ENCODE data around the gene MRTFA. TPM values are rescaled to one million over a fixed set of nuclear protein-coding genes. Genes with fewer than 3 reads are reported as not detected.

The MRTFA gene
- total RNA-seq, 6 donors from 2014 or later, result 47.9 to 178 (median 61.3) TPM

GRCh38 chr22:40607506-40607905, 29.0 kb downstream of the MRTFA start:
- ATAC-seq (ENCODE audit: low FRiP score in 2 of 2), result no peak
- WGBS, 2 donors, result 67 to 75% methylated on average over 1 of the region's 1 CpG
- H3K4me1 ChIP-seq, result peaks cover 23 to 41% (median 30%) of the 10 kb centered on the region in 4 donors
- H3K27me3 ChIP-seq, result no peaks in the 10 kb centered on the region
- DNase-seq, result no peak
- no peak for TF ChIP-seq POLR2A (IDR thresholded peaks at IDR 0.05)
- TF ChIP-seq POLR2AphosphoS5 (IDR thresholded peaks at IDR 0.05), result no peak
- no peak for TF ChIP-seq EP300 (IDR thresholded peaks at IDR 0.05)
- no peak for TF ChIP-seq CTCF (IDR thresholded peaks at IDR 0.05)
- no peaks in the 10 kb centered on the region for H3K9me3 ChIP-seq
- H3K4me3 ChIP-seq, result no peak overlapping the region
- H3K27ac ChIP-seq, result no peak overlapping the region
- no peaks in the 10 kb centered on the region for H3K36me3 ChIP-seq

DNA sequence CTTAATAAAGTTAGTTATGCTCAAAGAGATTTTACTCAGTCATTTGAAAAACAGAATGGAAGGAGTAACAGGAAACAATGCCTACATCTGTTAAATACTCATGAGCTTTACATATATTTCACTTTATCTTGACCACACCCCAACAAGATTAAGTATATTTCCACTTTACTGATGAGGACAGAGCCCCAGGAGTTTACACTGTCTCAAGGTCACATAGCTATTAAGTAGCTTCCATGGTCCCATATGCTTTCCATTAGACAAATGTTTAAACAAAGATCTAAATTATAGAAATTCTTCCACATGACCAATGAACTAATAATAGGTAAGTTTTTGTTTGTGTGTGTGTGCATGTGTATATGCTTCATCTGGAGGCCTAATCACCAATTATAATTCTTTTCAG, 30.2 kb downstream of the MRTFA start:
- Histone ChIP-seq H3K4me1 (peaks cover 23 to 36% (median 30%) of the 10 kb centered on the region in 4 donors), H3K27ac (no peak overlapping the region)

GRCh38 chr22:40605761-40606160, 30.8 kb downstream of the MRTFA start:
- Histone ChIP-seq H3K36me3 (no peaks in the 10 kb centered on the region), H3K27me3 (no peaks in the 10 kb centered on the region), H3K9me3 (no peaks in the 10 kb centered on the region), H3K4me1 (peaks cover 23 to 37% (median 31%) of the 10 kb centered on the region in 4 donors), H3K4me3 (no peak overlapping the region), H3K27ac (no peak overlapping the region)
- ATAC-seq (ENCODE audit: low FRiP score in 2 of 2) (no peak), DNase-seq (no peak)
- TF ChIP-seq POLR2AphosphoS5 (IDR thresholded peaks at IDR 0.05), result no peak
- no peak for TF ChIP-seq CTCF (IDR thresholded peaks at IDR 0.05)
- no peak for TF ChIP-seq EP300 (IDR thresholded peaks at IDR 0.05)
- TF ChIP-seq POLR2A (IDR thresholded peaks at IDR 0.05), result no peak
- WGBS, 2 donors, result 32 to 40% methylated on average over 1 of the region's 1 CpG

More for the DNA sequence above, 30.2 kb downstream of the MRTFA start:
- H3K9me3 ChIP-seq, result no peaks in the 10 kb centered on the region
- no peaks in the 10 kb centered on the region for H3K27me3 ChIP-seq
- no peak for TF ChIP-seq POLR2AphosphoS5 (IDR thresholded peaks at IDR 0.05)
- no peak for TF ChIP-seq EP300 (IDR thresholded peaks at IDR 0.05)
- TF ChIP-seq POLR2A (IDR thresholded peaks at IDR 0.05), result no peak
- no peak for TF ChIP-seq CTCF (IDR thresholded peaks at IDR 0.05)
- no peaks in the 10 kb centered on the region for H3K36me3 ChIP-seq
- no peak for DNase-seq
- no peak overlapping the region for H3K4me3 ChIP-seq
- no peak for ATAC-seq (ENCODE audit: low FRiP score in 2 of 2)

DNA sequence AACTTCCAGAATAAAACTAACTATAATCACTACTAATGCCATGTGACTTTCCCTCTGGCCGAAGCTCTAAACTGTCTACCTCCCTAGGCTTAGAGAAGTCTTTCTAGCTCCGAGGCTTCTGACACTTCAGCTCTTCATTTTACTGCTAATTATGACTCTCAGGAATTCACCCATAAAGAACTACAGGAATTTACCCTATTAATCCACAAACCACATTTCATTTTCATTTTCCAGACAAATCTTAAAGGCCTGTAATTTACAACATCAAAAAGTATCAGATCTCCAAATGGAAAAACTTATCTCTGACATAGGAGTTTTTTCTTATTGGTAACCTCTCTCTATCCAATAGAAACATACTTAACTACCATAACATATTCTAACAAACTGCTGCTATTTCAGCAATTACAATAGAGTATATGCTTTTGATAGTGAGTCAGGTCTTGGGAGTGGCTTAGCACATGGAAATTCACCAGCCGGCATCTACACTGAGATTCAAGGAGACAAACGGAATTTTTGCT, 33.4 kb downstream of the MRTFA start:
- WGBS, 2 donors, result 63 to 65% methylated on average over 4 of the region's 4 CpGs
- H3K36me3 ChIP-seq, result no peaks in the 10 kb centered on the region
- DNase-seq (no peak), ATAC-seq (ENCODE audit: low FRiP score in 2 of 2) (peak in 1 of 2 donors; percentile 55)
- H3K27ac ChIP-seq, result no peak overlapping the region
- no peak for TF ChIP-seq POLR2AphosphoS5 (IDR thresholded peaks at IDR 0.05)
- TF ChIP-seq CTCF (IDR thresholded peaks at IDR 0.05), result no peak
- no peak for TF ChIP-seq EP300 (IDR thresholded peaks at IDR 0.05)
- TF ChIP-seq POLR2A (IDR thresholded peaks at IDR 0.05), result no peak
- H3K4me3 ChIP-seq, result no peak overlapping the region
- H3K4me1 ChIP-seq, result peaks cover 20 to 36% (median 28%) of the 10 kb centered on the region in 4 donors
- H3K27me3 ChIP-seq, result no peaks in the 10 kb centered on the region
- H3K9me3 ChIP-seq, result no peaks in the 10 kb centered on the region

GRCh38 chr22:40602231-40602630, 34.3 kb downstream of the MRTFA start:
- peaks cover 26 to 40% (median 35%) of the 10 kb centered on the region in 4 donors for H3K4me1 ChIP-seq

More at GRCh38 chr22:40602231-40602630, 34.3 kb downstream of the MRTFA start:
- H3K9me3 ChIP-seq, result no peaks in the 10 kb centered on the region
- H3K27ac ChIP-seq, result no peak overlapping the region
- H3K36me3 ChIP-seq, result no peaks in the 10 kb centered on the region
- H3K27me3 ChIP-seq, result no peaks in the 10 kb centered on the region
- WGBS, 2 donors, result 73 to 80% methylated on average over 1 of the region's 1 CpG
- ATAC-seq (ENCODE audit: low FRiP score in 2 of 2), result peak in 1 of 2 donors; percentile 23
- no peak for DNase-seq
- TF ChIP-seq EP300 (IDR thresholded peaks at IDR 0.05) (no peak), POLR2AphosphoS5 (IDR thresholded peaks at IDR 0.05) (no peak), CTCF (IDR thresholded peaks at IDR 0.05) (no peak), POLR2A (IDR thresholded peaks at IDR 0.05) (no peak)
- no peak overlapping the region for H3K4me3 ChIP-seq
